SK-N-SH (cell line): ENCODE measurements around the gene SLC6A17.

ENCODE experiments used
- TF ChIP-seq, protein P1 (sequence below): fragments of 200-600 bp; sonication (generic); IDR thresholded peaks from 2 replicates; pipeline ENCODE4 v1.6.1; 2017; ENCODE audit warnings: antibody characterized with exemption, mild to moderate bottlenecking, moderate library complexity
- TF ChIP-seq, protein P2 (sequence below): IDR thresholded peaks from 2 replicates; pipeline ENCODE4 v1.6.1; 2012; ENCODE audit warnings: mild to moderate bottlenecking, low read depth, low read length, moderate library complexity

DNA sequence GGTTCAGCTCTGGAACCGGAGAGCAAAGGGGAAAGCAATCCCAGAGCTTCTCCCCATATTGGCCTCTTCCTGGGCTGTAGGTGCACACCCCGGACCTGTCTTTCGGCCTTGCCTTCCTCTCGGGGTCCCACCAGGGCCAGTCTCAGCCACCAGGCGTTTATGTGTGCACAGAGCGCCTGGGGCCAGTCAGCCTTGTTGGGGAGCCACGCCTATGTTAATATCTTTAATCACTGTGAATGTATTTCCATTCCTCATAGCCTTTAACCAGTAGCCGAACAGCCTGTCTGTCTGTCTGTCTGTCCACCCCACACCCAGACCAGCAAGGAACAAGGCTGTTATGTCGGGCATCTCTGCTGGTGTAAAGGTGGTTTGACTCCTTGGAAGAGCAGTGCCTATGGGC lies 78.6 kb downstream of the SLC6A17 start:
- TF ChIP-seq, protein P1, sequence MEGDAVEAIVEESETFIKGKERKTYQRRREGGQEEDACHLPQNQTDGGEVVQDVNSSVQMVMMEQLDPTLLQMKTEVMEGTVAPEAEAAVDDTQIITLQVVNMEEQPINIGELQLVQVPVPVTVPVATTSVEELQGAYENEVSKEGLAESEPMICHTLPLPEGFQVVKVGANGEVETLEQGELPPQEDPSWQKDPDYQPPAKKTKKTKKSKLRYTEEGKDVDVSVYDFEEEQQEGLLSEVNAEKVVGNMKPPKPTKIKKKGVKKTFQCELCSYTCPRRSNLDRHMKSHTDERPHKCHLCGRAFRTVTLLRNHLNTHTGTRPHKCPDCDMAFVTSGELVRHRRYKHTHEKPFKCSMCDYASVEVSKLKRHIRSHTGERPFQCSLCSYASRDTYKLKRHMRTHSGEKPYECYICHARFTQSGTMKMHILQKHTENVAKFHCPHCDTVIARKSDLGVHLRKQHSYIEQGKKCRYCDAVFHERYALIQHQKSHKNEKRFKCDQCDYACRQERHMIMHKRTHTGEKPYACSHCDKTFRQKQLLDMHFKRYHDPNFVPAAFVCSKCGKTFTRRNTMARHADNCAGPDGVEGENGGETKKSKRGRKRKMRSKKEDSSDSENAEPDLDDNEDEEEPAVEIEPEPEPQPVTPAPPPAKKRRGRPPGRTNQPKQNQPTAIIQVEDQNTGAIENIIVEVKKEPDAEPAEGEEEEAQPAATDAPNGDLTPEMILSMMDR: no peak
- TF ChIP-seq, protein P2, sequence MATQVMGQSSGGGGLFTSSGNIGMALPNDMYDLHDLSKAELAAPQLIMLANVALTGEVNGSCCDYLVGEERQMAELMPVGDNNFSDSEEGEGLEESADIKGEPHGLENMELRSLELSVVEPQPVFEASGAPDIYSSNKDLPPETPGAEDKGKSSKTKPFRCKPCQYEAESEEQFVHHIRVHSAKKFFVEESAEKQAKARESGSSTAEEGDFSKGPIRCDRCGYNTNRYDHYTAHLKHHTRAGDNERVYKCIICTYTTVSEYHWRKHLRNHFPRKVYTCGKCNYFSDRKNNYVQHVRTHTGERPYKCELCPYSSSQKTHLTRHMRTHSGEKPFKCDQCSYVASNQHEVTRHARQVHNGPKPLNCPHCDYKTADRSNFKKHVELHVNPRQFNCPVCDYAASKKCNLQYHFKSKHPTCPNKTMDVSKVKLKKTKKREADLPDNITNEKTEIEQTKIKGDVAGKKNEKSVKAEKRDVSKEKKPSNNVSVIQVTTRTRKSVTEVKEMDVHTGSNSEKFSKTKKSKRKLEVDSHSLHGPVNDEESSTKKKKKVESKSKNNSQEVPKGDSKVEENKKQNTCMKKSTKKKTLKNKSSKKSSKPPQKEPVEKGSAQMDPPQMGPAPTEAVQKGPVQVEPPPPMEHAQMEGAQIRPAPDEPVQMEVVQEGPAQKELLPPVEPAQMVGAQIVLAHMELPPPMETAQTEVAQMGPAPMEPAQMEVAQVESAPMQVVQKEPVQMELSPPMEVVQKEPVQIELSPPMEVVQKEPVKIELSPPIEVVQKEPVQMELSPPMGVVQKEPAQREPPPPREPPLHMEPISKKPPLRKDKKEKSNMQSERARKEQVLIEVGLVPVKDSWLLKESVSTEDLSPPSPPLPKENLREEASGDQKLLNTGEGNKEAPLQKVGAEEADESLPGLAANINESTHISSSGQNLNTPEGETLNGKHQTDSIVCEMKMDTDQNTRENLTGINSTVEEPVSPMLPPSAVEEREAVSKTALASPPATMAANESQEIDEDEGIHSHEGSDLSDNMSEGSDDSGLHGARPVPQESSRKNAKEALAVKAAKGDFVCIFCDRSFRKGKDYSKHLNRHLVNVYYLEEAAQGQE: no peak
